ENCODE measurements around the gene HNRNPC. TPM values are rescaled to one million over a fixed set of nuclear protein-coding genes. Genes with fewer than 3 reads are reported as not detected.

Gene HNRNPC
- total RNA-seq, 1 experiment from 2014 or later, result 843 TPM

DNA sequence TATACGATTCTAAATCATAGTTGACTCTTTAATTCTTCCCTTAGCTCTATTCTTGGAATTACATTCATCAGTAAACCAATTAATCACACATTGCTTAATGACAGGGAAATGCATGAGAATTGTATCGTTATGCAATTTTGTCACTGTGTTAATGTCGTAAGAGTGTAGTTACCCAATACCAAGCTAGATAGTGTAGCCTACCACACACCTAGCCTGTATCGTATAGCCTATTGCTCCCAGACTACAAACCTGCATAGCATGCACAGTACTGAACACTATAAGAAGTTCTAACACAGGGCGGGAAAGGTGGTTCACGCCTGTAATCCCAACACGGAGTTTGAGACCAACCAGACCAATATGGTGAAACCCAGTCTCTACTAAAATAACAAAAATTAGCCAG lies 24.7 kb downstream of the HNRNPC start:
- H3K9me3 ChIP-seq (ENCODE audit: control insufficient read depth in 1 of 2, insufficient read depth in 1 of 2, low read depth in 1 of 2, low read length in 2 of 2), result no peaks in the 10 kb centered on the region
- no peaks in the 10 kb centered on the region for H3K27me3 ChIP-seq (ENCODE audit: insufficient read depth, low read length)
- peaks cover 100% of the 10 kb centered on the region for H3K79me2 ChIP-seq (ENCODE audit: insufficient read depth, low read length)
- no peak for TF ChIP-seq SRF (IDR thresholded peaks at IDR 0.05; ENCODE audit: low read depth)
- no peak for TF ChIP-seq JUND (IDR thresholded peaks at IDR 0.05)
- ATAC-seq (no peak), DNase-seq (ENCODE audit: low read depth, low spot score) (no peak)
- H3K36me3 ChIP-seq (ENCODE audit: control insufficient read depth in 1 of 2, insufficient read depth in 2 of 2, low read length in 2 of 2), result peaks cover 51 to 53% of the 10 kb centered on the region in 2 experiments
- H2AFZ ChIP-seq (ENCODE audit: low read depth, low read length, poor library complexity, severe bottlenecking), result no peak overlapping the region
- H4K20me1 ChIP-seq (ENCODE audit: insufficient read depth), result peaks cover 91% of the 10 kb centered on the region
- BruUV-seq (replicated peaks), result no TSS peak
- ChIA-PET POLR2A (no interaction called here), CTCF (no interaction called here), RAD21 (ENCODE audit: low non-redundant PET in 1 of 2, low total read pairs in 2 of 2, uncharacterized antibody in 2 of 2, unreplicated experiment in 2 of 2) (no interaction called here)
- intact Hi-C loops (cut with micrococcal nuclease), result no loop called here
- no peak overlapping the region for H3K4me3 ChIP-seq (replicated peaks in 1 of 2; ENCODE audit: low read depth in 1 of 2, low read length in 2 of 2)
- H3K9me2 ChIP-seq (ENCODE audit: insufficient read depth), result no peaks in the 10 kb centered on the region
- H3K4me1 ChIP-seq (ENCODE audit: control insufficient read depth in 1 of 2, insufficient read depth in 2 of 2, low read length in 2 of 2), result no peaks in the 10 kb centered on the region
- no peak overlapping the region for H3K27ac ChIP-seq (ENCODE audit: low read depth, low read length)
- no peak overlapping the region for H3K9ac ChIP-seq (ENCODE audit: low read length)
- no peak overlapping the region for H3K4me2 ChIP-seq (ENCODE audit: low read length)

GRCh38 chr14:21241218-21241819 lies 27.9 kb downstream of the HNRNPC start:
- Histone ChIP-seq H2AFZ (ENCODE audit: low read depth, low read length, poor library complexity, severe bottlenecking) (no peak overlapping the region), H3K9me3 (ENCODE audit: control insufficient read depth in 1 of 2, insufficient read depth in 1 of 2, low read depth in 1 of 2, low read length in 2 of 2) (no peaks in the 10 kb centered on the region), H3K4me3 (replicated peaks in 1 of 2; ENCODE audit: low read depth in 1 of 2, low read length in 2 of 2) (no peak overlapping the region), H3K36me3 (ENCODE audit: control insufficient read depth in 1 of 2, insufficient read depth in 2 of 2, low read length in 2 of 2) (peaks cover 51 to 58% of the 10 kb centered on the region in 2 experiments), H3K9ac (ENCODE audit: low read length) (no peak overlapping the region), H3K27me3 (ENCODE audit: insufficient read depth, low read length) (no peaks in the 10 kb centered on the region), H3K27ac (ENCODE audit: low read depth, low read length) (no peak overlapping the region), H3K4me2 (ENCODE audit: low read length) (no peak overlapping the region), H3K79me2 (ENCODE audit: insufficient read depth, low read length) (peaks cover 100% of the 10 kb centered on the region), H3K9me2 (ENCODE audit: insufficient read depth) (no peaks in the 10 kb centered on the region), H4K20me1 (ENCODE audit: insufficient read depth) (peaks cover 89% of the 10 kb centered on the region), H3K4me1 (ENCODE audit: control insufficient read depth in 1 of 2, insufficient read depth in 2 of 2, low read length in 2 of 2) (no peaks in the 10 kb centered on the region)
- ChIA-PET POLR2A (no interaction called here), CTCF (no interaction called here), RAD21 (ENCODE audit: low non-redundant PET in 1 of 2, low total read pairs in 2 of 2, uncharacterized antibody in 2 of 2, unreplicated experiment in 2 of 2) (no interaction called here)
- DNase-seq (ENCODE audit: low read depth, low spot score) (no peak), ATAC-seq (no peak)
- intact Hi-C loops (cut with micrococcal nuclease), result no loop called here
- TF ChIP-seq ZFX (IDR thresholded peaks at IDR 0.05) (no peak), CEBPB (IDR thresholded peaks at IDR 0.05; ENCODE audit: low read depth) (no peak), TCF7L2 (IDR thresholded peaks at IDR 0.05; ENCODE audit: borderline replicate concordance, extremely low read depth, insufficient read depth, insufficient read length) (no peak), CTCF (IDR thresholded peaks at IDR 0.05 in 2 of 3, conservative IDR thresholded peaks at IDR 0.05 in 1 of 3; ENCODE audit: borderline replicate concordance in 1 of 3, insufficient read depth in 1 of 3, low read depth in 2 of 3, low read length in 2 of 3) (peak in 2 of 3 experiments; percentile 28 to 52; a peak in 3 of 6 replicates), YY1 (IDR thresholded peaks at IDR 0.05; ENCODE audit: extremely low read depth, insufficient replicate concordance, low read depth, low read length) (no peak), RAD21 (IDR thresholded peaks at IDR 0.05; ENCODE audit: low read depth) (0 out of 2 replicates have a peak, but pooled peaks have one; percentile 8), SP1 (IDR thresholded peaks at IDR 0.05; ENCODE audit: low read depth) (no peak), CBX3 (IDR thresholded peaks at IDR 0.05; ENCODE audit: low read depth) (no peak), EZH2phosphoT487 (IDR thresholded peaks at IDR 0.05; ENCODE audit: borderline replicate concordance) (no peak)
- TF ChIP-seq, protein P1, sequence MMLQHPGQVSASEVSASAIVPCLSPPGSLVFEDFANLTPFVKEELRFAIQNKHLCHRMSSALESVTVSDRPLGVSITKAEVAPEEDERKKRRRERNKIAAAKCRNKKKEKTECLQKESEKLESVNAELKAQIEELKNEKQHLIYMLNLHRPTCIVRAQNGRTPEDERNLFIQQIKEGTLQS (IDR thresholded peaks at IDR 0.05), result no peak
- no TSS peak for BruUV-seq (replicated peaks)

Measured in HCT116 (cell line).